HG03469 (cell line): ENCODE measurements around the gene HIVEP2.
A peak's percentile ranks its signal among the peaks of the same experiment; 100 is the strongest.

Experiments used
- ATAC-seq: cut with Tn5 transposase; IDR thresholded peaks from one replicate; pipeline ENCODE4 v1.9.1; 2021; ENCODE audit warnings: mild to moderate bottlenecking, moderate library complexity, moderate number of reproducible peaks; ENCODE audit not compliant: unreplicated experiment

Gene HIVEP2

DNA sequence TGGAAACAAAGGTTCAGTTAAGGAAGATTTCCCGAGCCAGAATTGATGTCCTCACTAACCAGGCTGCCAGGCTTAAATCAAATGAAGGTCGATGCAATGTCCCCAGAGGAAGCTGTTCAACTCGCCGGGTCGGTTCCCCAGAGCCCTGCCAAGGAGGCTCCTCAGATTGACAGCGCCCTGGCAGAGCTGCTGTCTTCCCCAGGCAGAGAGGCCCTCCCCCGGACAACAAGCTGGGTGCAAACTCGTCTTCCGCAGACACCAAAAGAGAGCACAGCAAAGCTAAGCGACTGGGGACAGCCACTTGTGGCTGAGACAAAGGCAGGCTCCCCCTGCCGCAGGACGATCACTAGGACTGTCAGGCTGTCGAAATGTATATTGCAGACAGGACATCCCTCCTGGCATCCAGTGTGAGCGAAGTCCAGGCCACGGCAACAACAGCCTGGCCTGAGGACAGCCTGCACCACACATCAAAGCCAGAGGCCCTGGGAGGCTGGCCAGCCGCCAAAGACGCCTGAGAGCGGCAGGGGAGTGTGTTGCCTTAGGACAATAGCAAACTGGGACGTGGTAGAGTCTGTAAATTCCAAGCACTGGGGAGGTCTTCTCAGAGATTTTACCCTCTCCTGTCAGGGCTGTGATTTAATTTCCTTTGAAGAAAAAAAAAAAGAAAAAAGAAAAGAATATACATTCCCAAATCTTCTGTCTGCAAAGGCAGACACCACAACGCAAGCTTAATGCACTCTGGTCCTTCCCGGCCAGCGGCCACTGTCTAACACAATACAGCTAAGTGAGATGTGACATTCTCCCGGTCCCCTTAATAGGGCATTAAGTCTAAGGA lies 99.1 kb downstream of the HIVEP2 start:
- no peak for ATAC-seq

DNA sequence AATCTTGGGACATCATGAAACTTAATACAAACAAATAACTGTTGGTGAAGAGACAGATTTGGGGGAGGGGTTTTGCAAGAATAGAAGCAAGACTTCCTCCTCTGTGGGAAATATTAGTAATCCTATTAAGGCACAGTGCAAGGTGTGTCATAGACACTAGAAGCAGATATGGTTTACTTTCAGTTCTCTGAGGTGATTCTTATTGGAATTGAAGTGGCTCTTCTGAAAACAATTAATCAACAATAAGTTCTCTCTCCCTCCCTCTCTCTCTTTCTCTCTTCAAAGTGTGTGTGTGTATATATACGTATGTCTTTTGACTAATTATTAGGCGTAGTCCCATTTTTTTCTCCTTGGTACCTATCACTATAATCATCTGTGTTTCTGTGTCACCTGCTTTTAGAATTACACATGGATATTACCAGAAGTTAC lies 99.8 kb downstream of the HIVEP2 start:
- ATAC-seq = peak; percentile 31

DNA sequence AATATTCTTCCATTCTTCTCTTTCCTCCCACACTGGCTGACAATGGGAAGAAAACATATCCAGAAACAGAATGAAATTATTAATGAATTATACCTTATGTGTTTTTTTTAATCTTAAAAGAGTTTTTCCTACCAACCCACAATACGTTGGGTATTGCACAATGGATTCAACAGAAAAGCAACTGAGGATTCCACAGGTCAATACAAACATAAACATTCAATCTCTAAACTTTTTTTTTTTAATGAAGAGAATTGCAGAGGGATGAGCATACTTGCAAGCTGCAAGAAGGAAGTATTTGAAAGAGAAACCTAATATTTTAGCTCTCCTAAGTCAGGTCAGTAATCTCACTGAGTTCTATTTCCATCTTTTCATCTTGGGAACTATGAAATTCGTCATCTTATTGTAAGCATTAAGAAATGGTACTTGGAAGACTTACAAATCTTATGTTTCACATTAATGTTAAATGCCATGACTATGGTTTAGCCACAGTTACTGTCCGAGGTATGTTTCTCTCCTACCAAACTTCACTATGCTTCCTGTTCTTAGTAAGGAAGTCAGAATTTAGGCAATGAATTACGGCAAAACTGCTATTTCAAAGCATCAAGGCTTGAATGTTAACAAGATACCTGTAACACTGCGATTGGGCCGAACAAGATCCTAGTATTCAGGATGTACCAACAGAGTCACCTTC lies 100.8 kb downstream of the HIVEP2 start:
- ATAC-seq = no peak

DNA sequence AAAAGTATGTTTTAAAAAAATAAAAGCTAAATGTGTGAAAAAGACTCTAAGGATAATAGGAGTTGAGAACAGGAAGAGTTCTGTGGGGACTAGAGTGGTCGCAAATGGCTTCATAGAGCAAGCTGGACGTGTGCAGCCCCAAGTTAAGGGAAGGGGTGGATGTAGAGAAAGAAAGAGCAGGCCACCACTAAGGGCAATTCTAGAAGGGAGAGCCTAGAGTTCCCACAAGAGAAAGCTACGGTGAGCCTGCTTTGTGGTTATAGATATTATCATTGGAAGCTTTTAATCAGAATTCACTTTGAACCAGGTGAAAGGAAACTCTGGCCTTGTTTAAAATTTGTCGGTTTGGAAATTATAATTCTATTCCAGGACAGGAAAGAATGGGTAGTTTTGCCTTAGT lies 101.6 kb downstream of the HIVEP2 start:
- ATAC-seq = no peak

DNA sequence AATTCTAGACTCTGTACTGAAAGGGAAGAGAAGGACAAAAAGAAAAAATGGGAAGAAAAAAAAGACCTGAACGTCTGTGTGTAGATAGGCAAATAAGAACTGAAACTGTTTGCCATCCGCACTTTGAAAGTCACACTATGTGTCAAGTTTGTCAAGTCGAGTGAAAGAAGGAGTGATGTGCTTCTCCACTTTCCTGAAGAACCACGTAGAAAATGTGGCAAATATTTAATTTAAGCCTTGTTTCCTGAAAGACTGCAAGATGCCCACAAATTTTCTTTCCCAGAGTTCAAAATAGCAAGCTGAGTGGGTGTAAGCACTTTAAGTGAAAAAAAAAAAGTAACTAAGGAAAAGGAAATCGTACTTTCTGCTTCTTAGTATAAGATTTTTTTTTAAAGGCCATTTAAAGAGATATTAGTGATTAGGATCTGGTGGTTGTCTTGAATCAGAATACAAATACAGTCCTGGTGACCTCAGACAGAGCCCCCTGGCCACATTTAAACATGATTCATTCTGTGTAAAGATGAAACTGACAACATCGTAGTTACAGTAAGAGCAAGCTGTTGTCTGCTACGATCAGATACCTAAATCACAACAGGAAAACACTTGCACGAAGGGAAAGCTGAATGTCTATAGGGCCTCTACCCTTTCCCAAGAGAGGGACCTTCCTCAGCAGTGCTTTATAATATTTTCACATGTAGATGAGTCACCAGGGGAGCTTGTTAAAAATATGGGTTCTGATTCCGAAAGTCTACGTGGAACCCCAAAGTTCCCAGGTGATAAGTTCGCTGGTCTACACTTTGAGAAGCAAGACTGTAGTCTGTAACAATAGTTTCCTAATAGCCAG lies 102.3 kb downstream of the HIVEP2 start:
- peak; percentile 71 for ATAC-seq

- ATAC-seq = no peak
These were observed 103.1 kb downstream of the HIVEP2 start for GRCh38 chr6:142841915-142842314.

DNA sequence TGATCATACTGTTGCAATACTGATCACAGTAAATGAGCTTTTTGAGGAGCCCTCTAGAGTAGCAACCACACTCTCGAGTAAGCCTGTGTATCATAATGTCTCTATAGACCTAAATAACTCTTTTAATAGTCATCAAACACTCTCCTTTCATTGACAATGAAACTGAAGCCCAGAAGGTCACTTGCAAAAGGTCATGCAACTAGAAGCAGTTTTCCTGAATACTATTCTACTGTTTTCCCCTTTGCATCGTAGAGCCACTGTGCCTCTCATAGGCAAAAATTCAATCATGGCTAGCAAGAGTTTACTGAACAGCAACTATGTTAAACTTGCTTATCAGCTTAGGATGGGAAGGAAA lies 105.3 kb downstream of the HIVEP2 start:
- no peak for ATAC-seq

DNA sequence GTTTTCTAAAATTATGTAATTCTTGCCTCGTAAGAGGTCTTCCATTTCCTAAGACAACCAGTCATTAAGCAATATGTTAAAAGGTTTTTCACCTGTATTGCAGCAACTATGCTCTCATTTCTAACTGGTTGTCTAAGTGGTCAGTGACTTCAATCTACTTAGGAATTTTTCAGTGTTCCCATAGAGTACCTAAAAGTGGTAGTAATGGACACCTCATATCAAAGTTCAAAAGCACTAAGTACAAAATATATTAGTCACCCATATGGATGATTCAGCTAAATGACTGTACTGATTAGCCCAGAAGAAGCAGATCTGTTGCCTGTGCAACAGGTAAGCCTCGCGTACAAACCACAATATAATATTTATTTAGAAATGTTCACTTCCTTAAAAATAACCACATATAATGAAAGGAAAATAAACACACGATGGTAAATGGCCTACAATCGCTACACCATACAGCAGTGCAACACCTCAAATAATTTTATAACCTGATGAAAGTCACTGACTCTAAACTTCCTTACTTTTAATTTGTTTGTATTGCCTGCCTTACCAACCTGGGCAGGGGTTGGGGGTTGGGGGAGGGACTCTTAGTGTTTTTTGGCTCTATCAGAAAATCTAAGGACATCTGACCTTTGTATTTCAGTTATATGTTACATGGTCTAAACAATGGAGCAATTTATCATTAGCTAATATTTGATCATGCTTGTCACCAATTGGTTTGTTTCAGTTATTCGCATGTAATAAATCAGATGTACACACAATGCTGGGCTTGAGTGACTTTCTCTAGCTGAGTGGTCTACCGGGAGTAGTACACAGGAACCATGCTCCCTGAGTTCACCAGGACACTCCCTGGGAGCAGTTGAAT lies 105.9 kb downstream of the HIVEP2 start:
- ATAC-seq = no peak

GRCh38 chr6:142835787-142836535 lies 109.0 kb downstream of the HIVEP2 start:
- ATAC-seq = no peak

DNA sequence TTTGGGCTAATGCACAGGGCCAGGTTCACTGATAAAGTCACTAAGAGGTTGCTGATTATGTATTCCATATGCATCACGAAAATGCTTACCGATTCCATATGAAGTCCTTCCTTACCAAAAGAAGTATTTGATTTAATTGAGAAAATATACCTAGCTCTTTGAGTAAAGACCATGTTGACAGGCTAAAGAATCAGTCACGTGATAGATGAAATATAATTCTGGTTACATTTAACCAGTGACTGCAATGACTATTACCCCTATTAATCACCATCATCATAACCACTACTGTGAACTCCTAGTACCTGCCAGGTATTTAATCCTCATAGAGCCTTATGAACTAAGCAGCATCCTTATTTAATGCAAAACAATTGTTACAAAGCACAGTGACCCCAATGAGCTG lies 110.1 kb downstream of the HIVEP2 start:
- ATAC-seq = no peak

DNA sequence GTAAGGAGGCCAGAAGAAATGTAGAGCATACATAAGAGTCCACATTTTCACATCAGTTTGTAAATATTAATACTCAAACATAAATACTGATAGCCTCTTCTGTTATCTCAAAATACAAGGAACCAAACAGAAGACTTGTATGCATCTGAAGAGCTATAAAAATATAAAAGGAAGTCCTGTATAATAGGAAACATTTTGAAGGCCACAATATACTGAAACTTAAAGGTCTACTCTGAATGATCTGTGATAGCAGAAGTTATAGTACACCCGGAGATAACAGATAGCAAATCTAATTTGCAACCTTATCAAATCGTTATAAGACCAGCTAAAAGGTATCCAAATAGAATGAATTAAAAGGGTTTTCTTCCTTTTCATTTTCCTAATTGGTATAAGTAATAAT lies 111.2 kb downstream of the HIVEP2 start:
- no peak for ATAC-seq

GRCh38 chr6:142833054-142833453 lies 111.9 kb downstream of the HIVEP2 start:
- ATAC-seq = no peak

- no peak for ATAC-seq
These were observed 114.2 kb downstream of the HIVEP2 start for GRCh38 chr6:142830807-142831206.

- ATAC-seq = no peak
These were observed 114.8 kb downstream of the HIVEP2 start for GRCh38 chr6:142830116-142830710.

GRCh38 chr6:142829556-142829955 lies 115.4 kb downstream of the HIVEP2 start:
- no peak for ATAC-seq

- ATAC-seq = no peak
These were observed 117.0 kb downstream of the HIVEP2 start for GRCh38 chr6:142827991-142828390.

DNA sequence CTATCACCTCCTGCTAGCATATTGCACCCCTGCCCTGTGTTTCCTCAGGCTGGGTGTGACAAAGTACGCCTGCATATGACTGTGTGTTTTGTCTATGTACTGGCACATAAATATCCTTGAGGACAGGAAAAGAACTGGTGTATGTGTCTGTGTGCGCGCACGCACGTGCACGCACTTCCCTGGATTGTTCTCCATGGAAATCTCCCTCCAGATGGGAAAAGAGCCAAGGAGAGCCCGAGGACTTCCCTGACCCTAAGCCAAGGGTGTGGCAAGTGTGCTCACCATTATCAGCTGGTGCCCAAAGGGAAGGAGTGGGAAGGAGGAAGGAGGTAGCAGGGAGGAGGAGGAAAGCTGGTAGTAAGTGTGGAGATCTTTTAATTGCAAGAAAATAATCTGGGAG lies 117.6 kb downstream of the HIVEP2 start:
- no peak for ATAC-seq

GRCh38 chr6:142825760-142826159 lies 119.2 kb downstream of the HIVEP2 start:
- no peak for ATAC-seq

DNA sequence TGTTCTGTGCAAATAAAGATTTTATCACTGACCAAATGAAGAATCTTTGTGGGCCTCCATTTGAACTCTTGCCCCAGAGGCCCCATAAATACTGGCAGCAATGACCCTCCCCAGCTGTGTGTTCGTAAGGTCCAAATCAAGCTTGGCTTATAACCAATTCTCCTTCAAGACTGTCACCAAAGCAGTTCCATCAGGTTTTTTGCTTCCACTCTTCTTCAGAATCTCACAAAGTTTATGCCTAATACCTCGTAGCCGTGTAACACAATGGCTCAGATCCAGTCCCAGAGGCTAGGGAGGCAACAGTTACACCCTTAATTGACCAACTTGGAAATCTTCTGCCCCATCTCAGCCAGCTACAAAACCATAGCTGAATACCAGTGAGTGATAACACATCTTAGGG lies 120.5 kb downstream of the HIVEP2 start:
- no peak for ATAC-seq
